Ishikawa (cell line): ENCODE results near the gene C12orf57.

Source experiments
- EGR1 ChIP-seq: IDR thresholded peaks from 2 replicates; pipeline ENCODE4 v1.6.1; 2012
- EP300 ChIP-seq: IDR thresholded peaks from 2 replicates; pipeline ENCODE4 v1.6.1; 2012; ENCODE audit warnings: borderline replicate concordance
- FOXM1 ChIP-seq: IDR thresholded peaks from 2 replicates; pipeline ENCODE4 v1.6.1; 2012; ENCODE audit warnings: low read depth, borderline replicate concordance
- MAX ChIP-seq: IDR thresholded peaks from 2 replicates; pipeline ENCODE4 v1.6.1; 2012
- NFIC ChIP-seq: IDR thresholded peaks from 2 replicates; pipeline ENCODE4 v1.6.1; 2012
- RAD21 ChIP-seq: IDR thresholded peaks from 2 replicates; pipeline ENCODE4 v1.6.1; 2012; ENCODE audit warnings: low read depth
- TAF1 ChIP-seq: IDR thresholded peaks from 2 replicates; pipeline ENCODE4 v1.6.1; 2012; ENCODE audit warnings: low read depth, mild to moderate bottlenecking
- TCF12 ChIP-seq: IDR thresholded peaks from 2 replicates; pipeline ENCODE4 v1.6.1; 2012; ENCODE audit warnings: low read depth
- USF1 ChIP-seq: IDR thresholded peaks from 2 replicates; pipeline ENCODE4 v1.6.1; 2012
- YY1 ChIP-seq: IDR thresholded peaks from 2 replicates; pipeline ENCODE4 v1.6.1; 2012; ENCODE audit warnings: low read depth
- ZBTB7A ChIP-seq: IDR thresholded peaks from 2 replicates; pipeline ENCODE4 v1.6.1; 2012; ENCODE audit warnings: low read depth

- no peak for TF ChIP-seq EP300
- TF ChIP-seq EGR1: no peak
- TF ChIP-seq USF1: no peak
- TF ChIP-seq FOXM1: no peak
- TF ChIP-seq ZBTB7A: no peak
- no peak for TF ChIP-seq MAX
- no peak for TF ChIP-seq RAD21
- no peak for TF ChIP-seq YY1
- no peak for TF ChIP-seq TAF1
- no peak for TF ChIP-seq TCF12
- no peak for TF ChIP-seq NFIC
Observed at GRCh38 chr12:6950811-6951540, 7.2 kb downstream of the C12orf57 start, which contains the start of gene PTPN6.
